OCI-LY1 (cell line): ENCODE results near the gene GATAD1.
"Not testable (repeated sequence)": the region's sequence is repeated elsewhere in the genome, so short reads cannot be mapped to it uniquely, and the experiment has no call there.

Experiments used
- H2AFZ ChIP-seq: fragments of 200-600 bp; sonication (generic), shearing (Covaris generic); 2 replicates; pipeline ENCODE4 v1.6.0; 2014; ENCODE audit warnings: antibody characterized with exemption, mild to moderate bottlenecking, low read length
- H3F3A ChIP-seq: fragments of 200-600 bp; sonication (generic), shearing (Covaris generic); 2 replicates; pipeline ENCODE4 v1.6.0; 2014; ENCODE audit warnings: mild to moderate bottlenecking, antibody characterized with exemption, low read length, moderate library complexity; ENCODE audit not compliant: insufficient read depth
- H3K27ac ChIP-seq: fragments of 200-600 bp; sonication (generic); 2 replicates; pipeline ENCODE4 v1.5.1; 2014; ENCODE audit warnings: low read length, mixed run types, mild to moderate bottlenecking, low read depth; ENCODE audit not compliant: poor library complexity, severe bottlenecking
- H3K27me3 ChIP-seq: fragments of 200-600 bp; sonication (generic); 2 replicates; pipeline ENCODE4 v1.6.0; 2014; ENCODE audit warnings: antibody characterized with exemption, mild to moderate bottlenecking, low read length, moderate library complexity; ENCODE audit not compliant: insufficient read depth
- H3K36me3 ChIP-seq: fragments of 200-600 bp; sonication (generic); 2 replicates; pipeline ENCODE4 v1.6.1; 2014; ENCODE audit warnings: mild to moderate bottlenecking, antibody characterized with exemption, low read length, moderate library complexity, mixed read lengths; ENCODE audit not compliant: insufficient read depth
- H3K4me1 ChIP-seq: fragments of 200-600 bp; sonication (generic); 2 replicates; pipeline ENCODE4 v1.5.1; 2014; ENCODE audit warnings: mild to moderate bottlenecking, low read length, moderate library complexity; ENCODE audit not compliant: insufficient read depth, severe bottlenecking
- H3K4me2 ChIP-seq: fragments of 200-600 bp; sonication (generic), shearing (Covaris generic); 2 replicates; pipeline ENCODE4 v1.6.1; 2014; ENCODE audit warnings: low read length
- H3K4me3 ChIP-seq: fragments of 200-600 bp; sonication (generic); 2 replicates; pipeline ENCODE4 v1.5.1; 2014; ENCODE audit warnings: low read length, low read depth, mild to moderate bottlenecking, mixed read lengths; ENCODE audit not compliant: poor library complexity, severe bottlenecking
- H3K79me2 ChIP-seq: fragments of 200-600 bp; shearing (Covaris generic); 2 replicates; pipeline ENCODE4 v1.6.1; 2016; ENCODE audit warnings: mixed run types, low read length, mixed read lengths; ENCODE audit not compliant: insufficient read depth
- H3K9ac ChIP-seq: fragments of 200-600 bp; sonication (generic), shearing (Covaris generic); 2 replicates; pipeline ENCODE4 v1.6.1; 2014; ENCODE audit warnings: mild to moderate bottlenecking, low read length, mixed read lengths
- H3K9me2 ChIP-seq: fragments of 200-600 bp; sonication (generic), shearing (Covaris generic); 2 replicates; pipeline ENCODE4 v1.6.1; 2014; ENCODE audit warnings: low read depth, mild to moderate bottlenecking, low read length, mixed read lengths
- H3K9me3 ChIP-seq: fragments of 200-600 bp; shearing (Covaris generic); 2 replicates; pipeline ENCODE4 v1.6.1; 2014; ENCODE audit warnings: low read length, mixed read lengths
- H4K20me1 ChIP-seq: fragments of 200-600 bp; sonication (generic), shearing (Covaris generic); 2 replicates; pipeline ENCODE4 v1.6.0; 2016; ENCODE audit warnings: mild to moderate bottlenecking, low read length; ENCODE audit not compliant: insufficient read depth
- CTCF ChIP-seq: fragments of 200-600 bp; sonication (generic), shearing (Covaris generic); IDR thresholded peaks from 2 replicates; pipeline ENCODE4 v1.5.1; 2017; ENCODE audit warnings: mild to moderate bottlenecking, antibody characterized with exemption, low read length, moderate library complexity, mixed read lengths
- EZH2 ChIP-seq: fragments of 200-600 bp; sonication (generic), shearing (Covaris generic); IDR thresholded peaks from 2 replicates; pipeline ENCODE4 v1.8.0; 2017; ENCODE audit warnings: borderline replicate concordance, mixed run types, mild to moderate bottlenecking, antibody characterized with exemption, low read length, moderate library complexity, mixed read lengths

Gene GATAD1

DNA sequence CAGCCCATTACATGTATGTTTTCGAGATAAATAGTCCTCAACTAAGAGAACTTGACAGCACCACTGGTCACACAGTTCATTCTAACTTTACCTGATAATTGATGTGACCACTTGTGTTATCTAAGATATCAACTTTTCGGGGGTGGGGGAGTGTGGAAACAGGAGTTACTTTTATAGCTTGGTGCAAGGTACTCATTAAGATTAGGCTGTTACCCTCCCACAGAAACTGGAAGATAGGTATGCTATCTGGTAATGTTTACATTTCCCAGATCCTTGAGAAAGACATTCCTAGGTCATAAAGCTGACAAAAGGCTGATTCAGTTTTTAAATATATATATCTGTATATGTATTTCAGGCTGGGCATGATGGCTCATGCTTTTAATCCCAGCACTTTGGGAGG lies 19.4 kb downstream of the GATAD1 start:
- no peaks in the 10 kb centered on the region for H4K20me1 ChIP-seq
- H3F3A ChIP-seq: no peaks in the 10 kb centered on the region
- H3K9ac ChIP-seq: no peak overlapping the region
- no peaks in the 10 kb centered on the region; the same call in 1 of the 2 replicates for H3K36me3 ChIP-seq
- no peak overlapping the region for H3K27ac ChIP-seq
- H3K4me2 ChIP-seq: no peak overlapping the region
- no peaks in the 10 kb centered on the region for H3K79me2 ChIP-seq
- peaks cover 2% of the 10 kb centered on the region for H3K4me1 ChIP-seq
- no peak overlapping the region for H2AFZ ChIP-seq
- H3K27me3 ChIP-seq: no peaks in the 10 kb centered on the region
- H3K9me2 ChIP-seq: no peaks in the 10 kb centered on the region
- H3K4me3 ChIP-seq: no peak overlapping the region
- peaks cover 3% of the 10 kb centered on the region; the same call in 1 of the 2 replicates for H3K9me3 ChIP-seq
- TF ChIP-seq EZH2 (no peak), CTCF (no peak)

GRCh38 chr7:92468589-92468988 lies 21.3 kb downstream of the GATAD1 start:
- not testable (repeated sequence) for H3K4me2 ChIP-seq, H3K36me3 ChIP-seq

GRCh38 chr7:92473989-92474388 lies 26.7 kb downstream of the GATAD1 start:
- H3K27ac ChIP-seq, H3K9me2 ChIP-seq, H2AFZ ChIP-seq, H3K27me3 ChIP-seq, H4K20me1 ChIP-seq, H3K79me2 ChIP-seq, H3K4me2 ChIP-seq, H3K4me3 ChIP-seq, H3K4me1 ChIP-seq, H3K9me3 ChIP-seq, H3K9ac ChIP-seq, H3K36me3 ChIP-seq, H3F3A ChIP-seq: not testable (repeated sequence)

More at GRCh38 chr7:92468589-92468988, 21.3 kb downstream of the GATAD1 start:
- not testable (repeated sequence) for H3K9ac ChIP-seq, H3K27me3 ChIP-seq, H3K79me2 ChIP-seq, H2AFZ ChIP-seq, H3K4me3 ChIP-seq, H3K27ac ChIP-seq, H3F3A ChIP-seq, H3K4me1 ChIP-seq, H4K20me1 ChIP-seq, H3K9me2 ChIP-seq, H3K9me3 ChIP-seq

- not testable (repeated sequence) for H3K9me2 ChIP-seq, H3K4me3 ChIP-seq, H3F3A ChIP-seq, H3K4me1 ChIP-seq, H3K9me3 ChIP-seq, H3K36me3 ChIP-seq, H4K20me1 ChIP-seq, H3K27me3 ChIP-seq, H3K79me2 ChIP-seq, H2AFZ ChIP-seq, H3K27ac ChIP-seq, H3K9ac ChIP-seq, H3K4me2 ChIP-seq
Measured at GRCh38 chr7:92475261-92475770, 28.0 kb downstream of the GATAD1 start.

DNA sequence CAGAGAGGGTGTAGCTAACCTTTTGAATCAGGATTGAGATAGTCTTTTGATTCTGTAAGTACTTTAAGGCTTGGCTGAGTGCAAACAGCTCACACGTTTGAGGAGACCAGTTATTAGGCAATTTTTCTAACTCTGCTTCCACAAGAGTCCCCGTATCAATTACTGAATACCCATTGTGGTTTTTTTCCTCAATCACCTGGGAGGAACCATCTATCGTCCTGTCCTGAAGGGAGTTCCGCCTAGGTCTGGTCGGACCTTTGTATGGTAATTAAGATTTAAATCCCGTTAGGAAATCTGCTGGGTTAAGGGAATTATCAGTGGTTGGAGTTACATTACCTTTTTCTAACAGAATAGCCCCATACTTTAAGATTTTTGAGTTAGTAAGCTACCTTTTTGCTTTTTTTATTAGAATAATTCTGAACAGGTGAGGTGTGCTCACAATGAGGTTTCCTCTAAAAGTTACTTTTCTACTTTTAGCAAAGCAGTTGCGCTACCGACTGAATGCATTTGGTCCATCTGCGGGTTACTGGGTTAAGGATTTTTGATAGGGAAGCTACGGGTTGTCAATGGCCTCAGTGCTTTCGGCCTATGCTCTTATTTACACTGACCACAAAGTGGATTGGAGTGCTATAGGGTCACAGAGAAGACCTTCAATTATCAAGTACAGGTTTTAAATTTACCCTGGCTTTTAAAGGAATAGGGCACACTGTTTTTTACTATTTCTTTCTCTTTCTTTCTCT lies 28.7 kb downstream of the GATAD1 start:
- H3F3A ChIP-seq, H2AFZ ChIP-seq, H3K4me3 ChIP-seq, H4K20me1 ChIP-seq, H3K9me3 ChIP-seq, H3K9ac ChIP-seq, H3K36me3 ChIP-seq, H3K9me2 ChIP-seq, H3K27ac ChIP-seq, H3K4me1 ChIP-seq, H3K79me2 ChIP-seq, H3K27me3 ChIP-seq, H3K4me2 ChIP-seq: not testable (repeated sequence)

- H2AFZ ChIP-seq, H3K9me3 ChIP-seq, H4K20me1 ChIP-seq, H3K27me3 ChIP-seq, H3K4me1 ChIP-seq, H3F3A ChIP-seq, H3K4me3 ChIP-seq, H3K4me2 ChIP-seq, H3K79me2 ChIP-seq, H3K9me2 ChIP-seq, H3K27ac ChIP-seq, H3K9ac ChIP-seq, H3K36me3 ChIP-seq: not testable (repeated sequence)
Measured at GRCh38 chr7:92477681-92478080, 30.4 kb downstream of the GATAD1 start, which contains the start of gene ERVW-1. Gene ERVW-1, minus strand, starts transcription at chr7:92477946. Its CDS starts 7,565 bp downstream, at chr7:92470381.
